ENCODE data around the gene RHBDD3.
A peak's percentile ranks its signal among the peaks of the same experiment; 100 is the strongest.

Gene RHBDD3

DNA sequence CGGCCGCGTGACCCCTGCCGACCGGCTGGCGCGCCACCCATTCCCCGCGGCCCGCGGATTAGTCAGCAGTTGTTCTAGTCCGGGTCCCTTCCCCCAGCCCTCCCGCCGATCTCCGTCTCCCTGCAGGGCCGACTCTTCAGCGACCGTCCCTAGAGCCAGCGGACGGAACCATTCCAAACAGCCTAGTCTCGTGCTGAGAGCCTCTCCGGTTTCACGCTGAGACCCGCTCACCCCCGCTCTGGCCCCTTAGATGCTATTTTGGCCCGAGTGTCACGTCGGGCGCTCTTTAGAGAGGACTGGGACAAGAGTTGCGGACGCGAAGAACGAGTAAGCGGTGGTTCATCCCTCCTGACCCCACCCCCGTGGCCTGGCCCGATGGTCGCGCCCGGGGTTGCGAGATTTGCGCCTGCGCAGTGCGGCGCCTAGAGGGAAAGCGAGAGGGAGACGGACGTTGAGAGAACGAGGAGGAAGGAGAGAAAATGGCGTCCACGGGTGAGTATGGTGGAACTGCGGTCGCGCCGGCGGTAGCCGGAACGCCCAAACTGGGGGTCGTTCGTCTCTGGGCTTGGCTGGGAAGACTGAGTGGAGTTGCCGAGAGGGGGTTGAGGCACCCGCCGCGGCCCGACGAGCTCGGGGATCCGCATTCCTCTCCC lies at the start of gene RHBDD3, which contains the start of gene EWSR1:
TSS of gene RHBDD3 (minus strand) at position 124 of the 653 bp plus-strand sequence. CDS start 2,355 bp downstream, outside the sequence.
TSS of gene EWSR1 (plus strand) at position 411 of the 653 bp plus-strand sequence. CDS start at position 480, 69 bp downstream.
- peak; percentile 96 for DNase-seq

DNA sequence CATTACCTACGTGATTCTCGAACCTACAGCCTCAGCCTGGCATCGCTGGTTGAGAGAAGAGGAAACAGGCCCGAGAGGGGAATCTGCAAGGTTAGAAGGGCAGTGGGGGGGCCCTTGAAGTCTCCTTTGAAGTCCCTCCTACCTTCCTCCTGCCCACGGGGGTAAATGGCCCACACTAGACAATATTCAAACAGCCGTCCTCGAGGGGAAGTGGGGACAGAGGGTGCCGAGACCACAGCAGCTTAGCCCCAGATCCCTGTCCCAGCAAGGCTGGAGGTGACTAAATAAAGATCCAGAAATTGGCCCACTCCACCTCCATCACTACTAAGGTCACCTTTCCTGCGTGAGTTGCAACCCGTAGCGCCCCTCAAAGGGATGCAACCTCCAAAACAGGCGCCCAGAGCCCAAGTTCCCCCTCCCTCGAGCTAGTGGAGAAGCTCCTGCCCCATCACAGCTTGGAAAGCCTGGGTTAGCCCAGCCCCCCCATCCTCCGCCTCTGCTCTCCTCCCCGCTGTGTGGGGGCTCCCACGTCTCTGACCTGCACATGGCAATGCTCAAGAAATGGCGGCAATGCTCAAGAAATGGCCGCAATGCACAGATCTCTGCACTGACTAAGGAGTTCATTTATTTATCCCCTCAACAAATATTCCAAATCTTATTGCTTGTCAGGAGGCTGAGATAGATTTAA lies 48.5 kb upstream of the RHBDD3 start:
- no peak for DNase-seq

DNA sequence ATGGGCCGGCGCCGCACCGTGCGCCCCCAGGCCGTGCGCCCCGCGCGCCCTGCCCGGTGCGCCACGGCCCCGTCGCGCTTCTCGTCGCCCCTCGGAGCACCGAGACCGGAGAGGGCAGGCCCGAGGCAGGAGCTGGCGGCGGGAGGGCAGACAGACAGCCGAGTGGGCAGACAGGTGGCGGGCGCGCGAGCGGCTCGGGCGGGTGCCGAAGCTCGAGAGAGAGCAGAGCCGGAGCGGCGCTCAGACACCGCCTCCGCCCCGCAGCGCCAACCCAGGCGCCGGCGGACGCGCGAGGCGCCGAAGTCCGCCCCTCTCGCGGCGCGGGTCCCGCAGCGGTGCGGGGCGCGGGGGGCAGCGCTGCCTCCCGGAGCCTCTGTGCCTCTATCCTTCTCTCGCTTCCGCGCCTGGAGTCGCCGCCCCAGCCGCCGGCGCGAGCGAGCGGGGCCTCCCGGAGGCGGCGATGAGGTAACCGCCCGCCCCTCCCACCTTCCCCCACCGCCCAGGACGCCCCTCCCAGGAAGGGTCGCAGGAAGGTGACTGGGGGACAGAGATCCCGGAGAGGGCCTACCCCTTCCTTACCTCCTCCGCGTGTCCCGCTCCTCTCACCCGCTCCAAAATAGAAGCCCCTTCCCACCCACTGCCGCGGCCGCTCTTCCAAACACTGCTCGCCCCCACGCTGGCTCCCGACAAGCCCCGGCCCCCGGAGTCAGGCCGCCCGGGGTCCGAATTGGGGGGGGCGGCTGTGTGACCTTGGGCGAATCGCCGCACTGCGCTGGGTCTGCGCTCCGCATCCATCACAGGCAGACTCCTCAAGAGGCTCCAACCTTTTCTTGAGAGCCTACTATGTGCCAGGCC lies 47.7 kb upstream of the RHBDD3 start, which contains the start of gene RASL10A:
TSS of gene RASL10A (minus strand) at position 412 of the 855 bp plus-strand sequence. CDS start 451 bp downstream, outside the sequence.
- no peak for DNase-seq

DNA sequence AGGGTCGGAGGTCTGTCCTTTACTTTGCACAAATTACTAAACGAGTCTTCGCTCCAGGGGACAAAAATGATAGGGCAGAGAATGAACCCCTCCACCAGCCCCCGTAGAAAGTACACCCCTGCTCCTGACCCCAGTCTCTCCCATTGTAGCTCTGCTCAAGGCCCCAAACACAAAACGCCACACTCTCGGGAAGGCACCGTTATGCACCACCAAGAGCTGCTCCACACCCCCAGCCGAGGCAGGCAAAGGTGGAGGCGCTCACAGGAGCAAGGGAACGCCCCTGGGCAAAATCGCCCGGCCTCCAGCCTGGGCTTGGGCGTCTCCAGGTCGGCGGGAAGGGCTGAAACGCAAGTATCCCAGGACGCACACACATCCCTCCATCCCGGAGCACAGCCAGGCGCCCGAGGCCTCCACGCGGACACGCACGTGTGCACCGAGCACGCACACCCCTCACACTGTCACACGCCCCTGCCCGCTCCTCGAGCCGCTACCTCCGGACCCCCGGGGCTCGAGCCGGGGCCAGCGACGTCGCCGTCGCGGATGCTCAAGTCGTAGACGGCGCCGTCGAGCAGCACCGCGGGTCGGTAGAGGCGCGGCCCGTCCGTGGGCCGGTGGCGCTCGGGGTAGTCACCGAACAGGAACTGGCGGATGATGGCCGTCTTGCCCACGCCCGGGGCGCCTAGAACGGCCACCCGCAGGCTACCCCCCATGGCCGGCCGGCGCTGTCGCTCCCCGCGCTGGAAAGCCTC lies 46.9 kb upstream of the RHBDD3 start:
- no peak for DNase-seq

DNA sequence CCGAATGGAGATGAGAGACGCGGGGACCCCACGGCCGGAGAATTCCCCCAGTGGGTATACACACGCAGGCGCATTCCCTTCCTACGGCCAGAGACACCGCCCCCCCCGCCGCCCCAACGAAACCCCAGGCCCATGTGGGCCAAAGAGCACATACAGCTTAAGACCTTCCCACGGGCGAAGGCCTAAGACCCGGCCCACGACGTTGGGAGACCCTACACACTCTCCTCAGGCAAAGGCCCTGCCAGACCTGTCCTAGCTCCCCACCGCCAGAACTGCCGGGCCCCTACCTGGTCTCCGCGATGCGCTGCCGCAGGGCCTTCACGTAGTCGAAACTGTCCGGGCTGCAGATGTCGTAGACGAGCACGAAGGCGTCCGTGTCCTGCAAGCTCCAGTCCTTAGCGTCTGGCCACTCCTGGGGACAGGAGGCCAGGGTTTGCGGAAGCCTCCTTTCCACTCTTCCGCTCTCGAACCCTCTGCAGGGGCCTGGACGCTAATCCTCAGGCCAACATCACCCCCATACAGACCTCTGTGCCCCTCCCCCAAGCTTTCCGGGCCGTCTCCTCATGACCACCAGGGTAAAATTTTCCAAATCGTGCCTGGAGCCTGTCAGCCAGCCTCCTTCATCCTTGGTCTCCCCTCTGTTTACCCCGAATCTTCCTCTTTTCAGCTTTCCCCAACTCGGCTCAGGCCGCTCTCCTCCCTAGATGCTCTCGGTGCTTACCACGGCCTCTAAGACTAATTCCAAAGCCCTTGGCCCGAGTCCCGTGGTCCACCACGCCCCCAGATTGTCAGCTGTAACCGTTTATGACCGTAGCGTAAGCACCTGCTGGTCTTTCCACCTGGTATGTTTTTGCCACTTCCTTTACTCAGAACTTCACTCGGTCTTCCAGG lies 46.0 kb upstream of the RHBDD3 start:
- DNase-seq: no peak

DNA sequence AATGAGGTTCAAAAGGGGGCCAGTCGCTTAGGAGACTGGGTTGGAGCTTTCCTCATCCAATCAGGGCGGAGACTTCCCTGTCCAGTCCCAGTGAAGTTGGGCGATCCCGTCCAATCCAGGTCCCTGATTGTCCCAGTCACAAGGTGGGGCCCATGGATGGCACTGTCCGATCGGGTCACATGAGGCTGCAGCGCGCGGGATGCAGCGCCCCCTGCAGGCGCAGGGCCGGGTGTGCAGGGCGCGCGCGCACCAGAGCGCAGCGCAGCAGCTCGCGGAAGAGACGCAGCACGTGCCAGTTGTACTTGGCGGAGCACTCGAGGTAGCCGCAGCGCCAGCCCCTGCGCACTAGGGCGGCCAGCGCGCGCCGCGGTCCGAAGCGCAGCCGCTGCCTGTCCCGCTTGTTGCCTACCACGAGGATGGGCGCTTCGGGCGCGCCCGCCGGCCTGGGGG lies 45.4 kb upstream of the RHBDD3 start:
- DNase-seq: no peak

DNA sequence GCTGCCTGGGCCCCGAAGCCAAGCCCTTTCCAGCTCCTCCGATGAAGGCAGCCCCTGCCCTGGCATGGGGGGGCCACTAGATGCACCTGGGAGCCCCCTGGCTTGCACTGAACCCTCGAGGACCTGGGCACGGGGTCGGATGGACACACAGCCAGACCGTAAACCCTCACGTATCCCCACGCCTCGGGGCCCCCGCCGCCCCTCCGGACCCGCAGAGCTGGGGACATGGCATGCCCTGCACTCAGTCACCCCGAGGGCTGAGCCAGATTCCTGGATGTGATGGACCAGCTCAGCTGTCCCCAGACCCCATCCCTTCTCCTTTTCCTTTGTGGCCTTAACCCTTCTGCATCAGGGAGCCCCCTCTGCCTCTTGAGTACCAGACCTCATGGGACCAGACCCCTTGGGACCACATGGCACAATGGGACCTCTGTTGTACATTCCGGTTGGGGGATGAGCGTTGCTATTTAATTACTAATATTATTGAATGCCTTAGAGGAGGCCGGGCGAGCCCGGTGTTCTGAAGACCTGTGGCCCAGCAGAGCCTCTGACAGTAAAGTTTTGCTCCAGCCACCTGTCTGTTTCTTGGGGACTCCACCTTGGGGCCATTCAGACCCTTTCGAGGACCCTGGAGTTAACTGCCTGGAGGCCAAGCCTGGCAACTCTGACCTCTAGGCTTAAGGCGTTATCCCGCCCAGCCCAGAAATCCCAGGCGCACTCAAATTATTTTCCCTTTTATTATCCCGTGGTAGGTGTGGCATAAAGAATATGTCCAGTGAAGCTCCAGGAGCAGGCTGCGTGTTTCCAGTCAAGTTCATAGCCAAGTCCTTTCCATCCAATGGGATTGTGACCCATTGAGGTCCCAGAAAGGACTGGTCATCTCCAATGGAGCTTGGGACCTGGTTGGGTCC lies 44.7 kb upstream of the RHBDD3 start:
- DNase-seq: no peak

DNA sequence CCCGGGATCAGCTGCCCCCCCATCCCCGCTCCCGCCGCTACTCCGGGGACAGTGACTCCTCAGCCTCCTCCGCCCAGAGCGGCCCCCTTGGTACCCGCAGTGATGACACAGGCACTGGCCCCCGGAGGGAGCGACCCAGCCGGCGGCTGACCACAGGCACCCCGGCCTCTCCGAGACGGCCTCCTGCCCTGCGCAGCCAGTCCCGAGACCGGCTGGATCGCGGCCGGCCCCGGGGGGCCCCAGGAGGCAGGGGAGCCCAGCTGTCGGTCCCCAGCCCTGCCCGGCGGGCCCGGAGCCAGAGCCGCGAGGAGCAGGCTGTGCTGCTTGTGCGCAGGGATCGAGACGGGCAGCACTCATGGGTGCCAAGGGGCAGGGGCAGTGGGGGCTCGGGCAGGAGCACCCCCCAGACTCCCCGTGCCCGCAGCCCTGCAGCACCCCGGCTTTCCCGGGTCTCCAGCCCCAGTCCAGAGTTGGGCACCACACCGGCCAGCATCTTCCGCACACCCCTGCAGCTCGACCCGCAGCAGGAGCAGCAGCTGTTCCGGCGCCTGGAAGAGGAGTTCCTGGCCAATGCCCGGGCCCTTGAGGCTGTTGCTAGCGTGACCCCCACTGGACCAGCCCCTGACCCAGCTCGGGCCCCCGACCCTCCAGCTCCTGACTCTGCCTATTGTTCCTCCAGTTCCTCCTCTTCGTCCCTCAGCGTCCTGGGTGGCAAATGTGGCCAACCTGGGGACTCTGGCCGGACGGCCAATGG lies 43.9 kb upstream of the RHBDD3 start:
- DNase-seq: no peak

DNA sequence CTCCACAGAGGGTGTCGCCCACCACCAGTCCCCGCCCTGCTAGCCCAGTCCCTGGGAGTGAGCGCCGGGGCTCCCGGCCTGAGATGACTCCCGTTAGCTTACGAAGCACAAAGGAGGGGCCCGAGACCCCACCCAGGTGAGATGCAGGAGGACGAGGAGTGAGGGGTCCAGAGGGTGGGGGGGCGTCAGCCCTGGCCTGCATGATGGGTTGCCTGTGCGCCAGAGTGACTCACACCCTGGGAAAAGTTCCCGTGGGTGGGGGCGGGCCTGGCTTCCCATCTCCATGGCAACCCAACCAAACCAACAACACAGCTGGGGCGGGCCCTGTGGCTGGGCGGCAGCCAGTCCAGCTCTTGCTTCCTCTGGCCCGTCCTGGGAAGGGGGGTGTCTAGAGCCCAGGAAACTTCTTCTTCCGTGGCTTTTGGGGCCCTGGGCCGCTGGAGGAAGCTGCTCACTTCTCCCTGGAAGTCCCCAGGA lies 43.1 kb upstream of the RHBDD3 start:
- peak; percentile 87 for DNase-seq

DNA sequence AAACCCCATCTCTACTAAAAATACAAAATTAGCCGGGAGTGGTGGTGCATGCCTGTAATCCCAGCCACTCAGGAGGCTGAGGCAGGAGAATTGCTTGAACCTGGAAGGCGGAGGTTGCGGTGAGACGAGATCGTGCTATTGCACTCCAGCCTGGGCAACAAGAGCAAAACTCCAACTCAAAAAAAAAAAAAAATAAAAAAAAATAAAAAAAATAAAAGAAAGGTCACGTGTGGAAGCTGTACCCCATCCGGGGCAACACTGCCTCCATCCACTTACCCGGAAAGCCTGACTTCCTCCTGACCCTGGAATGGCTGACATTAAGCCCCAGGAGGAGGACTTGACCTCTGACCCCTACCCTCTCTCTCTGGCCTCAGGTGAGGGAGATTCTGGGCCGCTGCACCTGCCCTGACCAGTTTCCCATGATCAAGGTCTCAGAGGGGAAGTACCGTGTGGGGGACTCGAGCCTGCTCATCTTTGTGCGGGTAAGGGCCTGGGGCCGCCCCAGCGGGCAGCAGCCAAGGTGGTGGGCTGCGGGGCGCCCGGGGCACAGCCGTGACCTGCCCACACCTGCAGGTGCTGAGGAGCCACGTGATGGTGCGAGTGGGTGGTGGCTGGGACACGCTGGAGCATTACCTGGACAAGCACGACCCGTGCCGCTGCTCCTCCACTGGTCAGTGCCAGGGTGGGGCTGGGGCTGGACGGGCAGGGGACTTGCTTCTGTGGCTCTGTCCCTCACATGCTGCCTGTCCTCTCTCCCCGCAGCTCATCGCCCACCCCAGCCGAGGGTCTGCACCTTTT lies 42.5 kb upstream of the RHBDD3 start:
- DNase-seq: no peak

DNA sequence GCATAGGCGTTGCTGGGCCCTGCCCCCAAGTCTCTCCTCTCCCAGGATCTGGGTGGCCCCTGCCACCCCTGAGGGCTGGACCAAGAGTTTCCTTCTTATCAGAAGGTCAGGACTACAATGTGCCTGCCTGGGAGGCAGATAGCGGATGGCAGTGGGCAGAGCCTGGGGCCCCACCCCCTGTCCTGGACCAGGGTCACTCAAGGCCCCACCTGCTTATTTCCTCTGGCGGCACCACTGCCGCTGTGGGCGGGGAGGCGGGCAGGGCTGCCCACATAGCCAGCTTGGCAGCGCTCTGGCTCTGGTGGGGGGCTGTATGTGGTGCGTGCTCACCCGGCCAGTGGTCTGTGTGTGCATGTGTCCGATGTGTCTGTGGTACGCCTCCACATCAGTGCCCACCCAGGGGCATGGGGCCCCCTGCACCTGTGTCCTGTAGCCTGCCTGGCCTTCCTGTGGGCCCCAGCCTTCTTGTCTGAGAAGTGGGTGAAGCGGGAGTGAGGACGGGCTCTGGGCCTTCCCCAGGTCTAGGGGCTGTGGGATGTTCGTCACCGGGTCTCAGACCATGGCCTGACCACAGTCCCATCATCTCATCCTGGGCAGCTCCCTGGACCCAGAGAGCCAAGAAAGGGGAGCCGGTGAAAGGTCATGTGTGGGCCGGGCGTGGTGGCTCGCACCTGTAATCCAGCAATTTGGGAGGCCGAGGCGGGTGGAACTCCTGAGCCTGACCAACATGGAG lies 41.7 kb upstream of the RHBDD3 start:
- DNase-seq: no peak

DNA sequence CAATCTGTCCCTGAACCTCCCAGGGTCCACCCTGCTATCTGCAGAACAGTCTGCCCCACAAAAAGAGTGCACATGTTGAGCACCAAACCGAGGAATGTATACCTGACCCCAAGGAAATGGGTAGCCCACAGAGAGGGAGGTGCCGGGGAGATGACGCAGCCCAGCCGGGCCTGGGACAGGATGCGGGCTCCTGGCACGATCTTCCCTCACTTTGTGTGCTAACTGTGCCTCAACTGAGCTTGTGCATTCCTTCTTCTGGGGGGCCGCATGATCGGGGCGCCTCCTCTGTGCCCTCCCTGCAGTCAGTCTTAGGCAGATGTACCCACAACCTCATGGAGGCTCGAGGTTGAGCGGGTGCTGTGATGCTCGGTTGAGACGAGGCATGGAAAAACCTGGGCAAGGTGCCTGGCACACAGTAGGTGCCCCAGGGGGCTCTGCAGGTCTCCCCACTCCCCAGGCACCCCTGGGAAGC lies 41.0 kb upstream of the RHBDD3 start:
- no peak for DNase-seq

DNA sequence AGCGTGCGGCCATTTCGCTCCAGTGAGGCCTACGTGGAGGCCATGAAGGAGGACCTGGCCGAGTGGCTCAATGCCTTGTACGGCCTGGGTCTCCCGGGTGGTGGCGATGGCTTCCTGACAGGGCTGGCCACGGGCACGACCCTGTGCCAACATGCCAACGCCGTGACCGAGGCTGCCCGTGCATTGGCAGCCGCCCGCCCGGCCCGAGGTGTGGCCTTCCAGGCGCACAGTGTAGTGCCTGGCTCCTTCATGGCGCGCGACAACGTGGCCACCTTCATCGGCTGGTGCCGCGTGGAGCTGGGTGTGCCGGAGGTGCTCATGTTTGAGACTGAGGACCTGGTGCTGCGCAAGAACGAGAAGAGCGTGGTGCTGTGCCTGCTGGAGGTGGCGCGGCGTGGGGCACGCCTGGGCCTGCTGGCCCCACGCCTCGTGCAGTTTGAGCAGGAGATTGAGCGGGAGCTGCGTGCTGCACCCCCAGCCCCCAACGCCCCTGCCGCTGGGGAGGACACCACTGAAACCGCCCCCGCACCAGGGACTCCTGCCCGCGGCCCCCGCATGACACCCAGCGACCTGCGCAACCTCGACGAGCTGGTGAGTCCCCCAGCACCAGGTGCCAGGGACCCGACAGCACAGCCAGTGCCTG lies 40.5 kb upstream of the RHBDD3 start:
- no peak for DNase-seq

DNA sequence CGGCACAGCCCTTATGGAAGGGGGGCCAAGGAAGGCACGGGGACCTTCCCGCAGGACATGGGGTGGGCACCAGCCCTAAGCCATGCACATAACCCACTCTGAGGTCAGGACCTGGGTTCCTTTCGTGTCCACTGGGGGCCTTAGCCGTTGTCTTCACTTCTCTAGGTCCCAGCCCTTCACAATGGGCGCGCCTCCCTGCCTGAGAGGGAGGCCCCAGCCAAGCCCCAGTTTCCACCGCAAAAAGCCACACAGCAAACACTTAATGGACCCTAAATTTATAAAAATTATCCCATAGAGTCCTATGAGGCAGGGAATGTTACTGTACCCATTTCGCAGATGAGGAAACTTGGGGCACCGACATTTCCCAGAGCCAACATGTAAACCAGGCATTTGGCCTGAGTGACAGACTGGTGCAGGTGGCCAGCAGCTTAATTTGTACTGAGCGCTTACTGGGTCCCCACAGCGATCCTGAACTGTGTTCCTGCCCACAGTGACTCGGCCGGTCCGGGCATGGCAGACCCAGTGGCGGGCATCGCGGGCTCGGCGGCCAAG lies 39.9 kb upstream of the RHBDD3 start:
- DNase-seq: no peak

DNA sequence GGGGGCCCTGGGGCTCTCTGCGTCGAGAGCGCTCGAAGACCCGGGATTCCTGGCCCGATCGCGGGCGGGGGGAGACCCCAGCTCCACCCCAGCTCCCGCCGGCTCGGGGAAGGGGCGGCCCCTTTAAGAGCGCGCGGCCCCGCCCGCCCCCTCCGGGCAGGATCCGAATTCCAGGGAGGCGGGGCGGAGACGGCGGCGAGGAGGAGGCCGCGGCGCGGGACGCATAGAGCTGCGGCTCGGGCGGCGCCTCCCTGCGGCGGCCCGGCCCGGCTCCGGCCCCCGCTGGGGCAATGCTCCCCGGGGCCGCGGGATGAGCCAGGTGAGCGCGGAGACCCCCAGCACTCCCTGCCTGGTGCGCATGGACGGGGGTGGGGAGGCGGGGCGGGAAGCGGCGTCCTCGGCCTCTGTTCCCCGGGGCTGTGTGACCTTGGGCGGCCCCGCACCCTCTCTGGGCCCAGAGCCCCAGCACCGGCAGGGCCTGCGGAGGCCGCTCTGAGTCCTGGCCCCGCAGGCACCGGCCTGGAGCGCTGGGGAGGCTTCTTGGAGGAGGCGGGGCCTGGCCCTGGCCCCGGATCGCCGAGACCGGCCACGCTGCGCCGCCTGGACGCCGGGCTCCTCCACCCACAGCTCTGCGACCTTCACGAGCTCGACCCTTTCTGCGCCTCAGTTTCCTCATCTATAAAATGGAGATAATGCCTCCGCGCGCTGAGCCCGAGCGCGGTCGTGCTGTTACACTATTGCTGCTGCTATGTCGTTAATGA lies 39.2 kb upstream of the RHBDD3 start:
- peak; percentile 72 for DNase-seq
